ENCODE measurements around the gene TRIM74. TPM values are rescaled to one million over a fixed set of nuclear protein-coding genes. Genes with fewer than 3 reads are reported as not detected.
"Not testable (repeated sequence)": the region's sequence is repeated elsewhere in the genome, so short reads cannot be mapped to it uniquely, and the experiment has no call there.

TRIM74 gene
- total RNA-seq, 1 donor from 2014 or later = 1.0 TPM

DNA sequence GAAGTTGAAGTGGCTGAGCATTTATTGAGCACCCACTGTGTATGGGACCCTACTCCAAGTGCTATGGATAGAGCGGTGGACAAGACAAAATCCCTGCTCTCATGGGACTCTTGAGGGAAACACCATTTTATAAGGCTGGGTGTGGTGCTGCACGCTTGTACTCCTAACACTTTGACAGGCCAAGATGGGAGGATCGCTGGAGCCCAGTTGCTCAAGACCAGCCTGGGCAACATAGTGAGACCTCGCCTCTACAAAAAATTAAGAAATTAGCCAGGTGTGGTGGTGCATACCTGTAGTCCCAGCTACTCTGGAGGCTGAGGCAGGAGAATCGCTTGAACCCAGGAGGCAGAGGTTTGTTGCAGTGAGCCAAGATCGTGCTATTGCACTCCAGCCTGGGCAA, 41.5 kb downstream of the TRIM74 start:
- not testable (repeated sequence) for H3K27me3 Mint-ChIP-seq (ENCODE audit: unreplicated experiment); H3K27ac Mint-ChIP-seq (ENCODE audit: unreplicated experiment); DNase-seq (ENCODE audit: low spot score); H3K9me3 Mint-ChIP-seq (ENCODE audit: unreplicated experiment)
- Mint-ChIP-seq H3K4me3 (ENCODE audit: unreplicated experiment) (peak overlapping the region; percentile 66), H3K4me1 (ENCODE audit: unreplicated experiment) (peaks cover 11% of the 10 kb centered on the region), H3K36me3 (ENCODE audit: low read depth, unreplicated experiment) (peaks cover 40% of the 10 kb centered on the region)

DNA sequence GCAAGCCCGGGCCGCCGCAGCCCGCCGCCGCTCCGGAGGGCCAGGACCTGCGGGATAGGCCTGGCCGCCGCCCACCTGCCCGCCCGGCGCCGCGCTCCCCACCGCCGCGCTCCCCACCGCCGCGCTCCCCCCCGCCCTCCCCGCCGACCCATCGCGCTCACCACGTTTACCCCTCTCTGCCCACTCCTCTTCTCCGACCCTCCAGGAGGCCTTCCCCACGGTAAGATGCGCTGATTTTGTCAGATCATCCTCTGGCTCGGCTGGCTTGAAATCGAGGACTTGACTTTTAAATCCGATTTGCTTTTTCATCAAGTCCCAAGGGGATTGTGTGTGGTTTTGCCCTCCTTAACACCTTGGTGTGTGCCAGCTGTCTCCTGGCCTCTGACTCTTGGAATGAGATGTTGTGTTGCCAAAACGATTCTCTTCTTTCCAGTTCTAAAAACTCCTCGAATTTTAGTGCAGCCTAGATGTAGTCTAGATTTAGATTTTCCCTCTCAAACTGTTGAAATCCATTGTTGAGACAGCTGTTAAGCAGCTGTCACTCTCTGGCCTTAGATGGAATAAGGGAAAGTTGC, 43.6 kb downstream of the TRIM74 start:
- no peak for DNase-seq (ENCODE audit: low spot score)
- Mint-ChIP-seq H3K9me3 (ENCODE audit: unreplicated experiment) (no peaks in the 10 kb centered on the region), H3K27me3 (ENCODE audit: unreplicated experiment) (peaks cover 10% of the 10 kb centered on the region), H3K4me3 (ENCODE audit: unreplicated experiment) (peak overlapping the region; percentile 96), H3K4me1 (ENCODE audit: unreplicated experiment) (peaks cover 11% of the 10 kb centered on the region), H3K27ac (ENCODE audit: unreplicated experiment) (peak overlapping the region; percentile 93), H3K36me3 (ENCODE audit: low read depth, unreplicated experiment) (peaks cover 37% of the 10 kb centered on the region)
- TF ChIP-seq, protein P1, sequence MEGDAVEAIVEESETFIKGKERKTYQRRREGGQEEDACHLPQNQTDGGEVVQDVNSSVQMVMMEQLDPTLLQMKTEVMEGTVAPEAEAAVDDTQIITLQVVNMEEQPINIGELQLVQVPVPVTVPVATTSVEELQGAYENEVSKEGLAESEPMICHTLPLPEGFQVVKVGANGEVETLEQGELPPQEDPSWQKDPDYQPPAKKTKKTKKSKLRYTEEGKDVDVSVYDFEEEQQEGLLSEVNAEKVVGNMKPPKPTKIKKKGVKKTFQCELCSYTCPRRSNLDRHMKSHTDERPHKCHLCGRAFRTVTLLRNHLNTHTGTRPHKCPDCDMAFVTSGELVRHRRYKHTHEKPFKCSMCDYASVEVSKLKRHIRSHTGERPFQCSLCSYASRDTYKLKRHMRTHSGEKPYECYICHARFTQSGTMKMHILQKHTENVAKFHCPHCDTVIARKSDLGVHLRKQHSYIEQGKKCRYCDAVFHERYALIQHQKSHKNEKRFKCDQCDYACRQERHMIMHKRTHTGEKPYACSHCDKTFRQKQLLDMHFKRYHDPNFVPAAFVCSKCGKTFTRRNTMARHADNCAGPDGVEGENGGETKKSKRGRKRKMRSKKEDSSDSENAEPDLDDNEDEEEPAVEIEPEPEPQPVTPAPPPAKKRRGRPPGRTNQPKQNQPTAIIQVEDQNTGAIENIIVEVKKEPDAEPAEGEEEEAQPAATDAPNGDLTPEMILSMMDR (IDR thresholded peaks at IDR 0.05; ENCODE audit: unreplicated experiment) = no peak

DNA sequence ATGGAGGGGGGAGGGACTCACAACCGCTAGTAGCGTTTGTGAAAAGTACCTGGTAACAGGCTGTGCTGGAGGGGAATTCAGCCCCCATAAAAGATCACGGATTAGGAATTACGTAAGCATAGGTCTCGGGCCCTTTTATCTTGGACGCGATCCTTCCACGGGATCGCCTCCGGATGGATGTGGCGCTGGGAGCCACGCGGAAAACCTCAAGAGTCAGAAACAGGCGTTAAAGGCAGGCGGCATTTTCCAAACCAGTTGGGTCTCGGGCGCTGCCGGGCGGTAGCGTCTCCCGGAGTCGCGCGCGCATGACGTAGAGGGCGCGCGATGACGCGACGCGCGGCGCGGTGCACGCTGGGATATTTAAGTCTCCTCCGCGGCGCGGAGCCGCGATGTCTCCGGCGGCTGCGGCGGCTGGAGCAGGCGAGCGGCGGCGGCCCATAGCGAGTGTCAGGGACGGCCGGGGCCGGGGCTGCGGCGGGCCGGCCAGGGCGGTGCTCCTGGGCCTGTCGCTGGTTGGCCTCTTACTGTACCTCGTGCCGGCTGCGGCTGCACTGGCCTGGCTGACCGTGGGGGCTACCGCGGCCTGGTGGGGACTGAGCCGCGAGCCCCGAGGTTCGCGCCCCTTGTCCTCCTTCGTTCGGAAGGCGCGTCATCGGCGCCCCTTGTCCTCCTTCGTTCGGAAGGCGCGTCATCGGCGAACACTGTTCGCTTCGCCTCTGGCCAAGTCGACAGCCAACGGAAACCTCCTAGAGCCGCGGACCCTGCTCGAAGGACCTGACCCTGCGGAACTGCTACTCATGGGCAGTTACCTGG, 44.3 kb downstream of the TRIM74 start, which contains the start of gene POM121:
Gene POM121 (plus strand): TSS at position 363 of the 813 bp plus-strand sequence. CDS start 27 bp downstream, at position 390.
- peak within 1 kb of the TSS; percentile 100 for H3K4me3 Mint-ChIP-seq (ENCODE audit: unreplicated experiment)
- no peaks in the 10 kb centered on the region for H3K9me3 Mint-ChIP-seq (ENCODE audit: unreplicated experiment)
- peaks cover 10% of the 10 kb centered on the region for H3K27me3 Mint-ChIP-seq (ENCODE audit: unreplicated experiment)
- TF ChIP-seq, protein P1 (IDR thresholded peaks at IDR 0.05; ENCODE audit: unreplicated experiment) = no peak
- peak; percentile 85 for DNase-seq (ENCODE audit: low spot score)
- peaks cover 32% of the 10 kb centered on the region for H3K36me3 Mint-ChIP-seq (ENCODE audit: low read depth, unreplicated experiment)
- peaks cover 11% of the 10 kb centered on the region for H3K4me1 Mint-ChIP-seq (ENCODE audit: unreplicated experiment)
- peak within 1 kb of the TSS; percentile 99 for H3K27ac Mint-ChIP-seq (ENCODE audit: unreplicated experiment)

DNA sequence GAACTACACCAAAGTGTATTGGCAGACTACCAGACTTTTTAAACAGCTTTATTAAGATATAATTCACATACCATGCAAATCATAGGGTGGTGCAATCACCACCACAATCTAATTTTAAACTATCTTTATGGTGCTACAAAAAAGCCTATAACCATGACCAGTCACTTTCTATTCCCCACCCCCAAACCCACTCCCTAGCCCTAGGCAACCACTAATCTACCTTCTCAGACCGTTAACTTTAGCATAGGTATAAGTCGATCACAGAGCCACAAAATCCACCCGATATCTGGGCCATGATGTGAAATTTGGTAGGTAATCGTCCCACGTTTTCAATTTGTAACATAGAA, 44.9 kb downstream of the TRIM74 start:
- peak overlapping the region; percentile 99 for H3K27ac Mint-ChIP-seq (ENCODE audit: unreplicated experiment)
- H3K36me3 Mint-ChIP-seq (ENCODE audit: low read depth, unreplicated experiment) = peaks cover 31% of the 10 kb centered on the region
- no peaks in the 10 kb centered on the region for H3K9me3 Mint-ChIP-seq (ENCODE audit: unreplicated experiment)
- DNase-seq (ENCODE audit: low spot score) = no peak
- TF ChIP-seq, protein P1 (IDR thresholded peaks at IDR 0.05; ENCODE audit: unreplicated experiment) = no peak
- H3K4me1 Mint-ChIP-seq (ENCODE audit: unreplicated experiment) = peaks cover 11% of the 10 kb centered on the region
- peak overlapping the region; percentile 100 for H3K4me3 Mint-ChIP-seq (ENCODE audit: unreplicated experiment)
- peaks cover 10% of the 10 kb centered on the region for H3K27me3 Mint-ChIP-seq (ENCODE audit: unreplicated experiment)

DNA sequence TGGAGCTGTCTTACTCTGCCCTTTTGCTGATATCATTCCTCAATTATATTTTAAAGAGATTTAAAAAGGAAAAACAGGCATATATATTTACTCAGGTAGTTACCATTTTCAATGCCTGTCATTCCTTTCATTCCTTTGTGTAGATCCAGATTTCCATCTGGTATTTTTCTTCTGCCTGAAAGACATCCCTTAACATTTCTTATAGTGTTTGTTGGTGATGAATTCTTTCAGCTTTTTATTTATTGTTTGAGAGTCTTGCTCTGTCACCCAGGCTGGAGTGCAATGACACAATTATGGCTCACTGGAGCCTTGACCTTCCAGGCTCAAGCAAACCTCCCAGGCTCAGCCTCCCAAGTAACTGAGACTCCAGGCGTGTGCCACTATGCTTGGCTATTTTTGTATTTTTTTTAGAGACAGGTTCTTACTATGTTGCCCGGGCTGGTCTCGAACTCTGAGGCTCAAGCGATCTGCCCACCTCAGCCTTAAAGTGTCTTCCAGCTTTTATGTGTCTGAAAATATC, 50.0 kb downstream of the TRIM74 start:
- H3K27ac Mint-ChIP-seq (ENCODE audit: unreplicated experiment) = no peak overlapping the region
- H3K4me3 Mint-ChIP-seq (ENCODE audit: unreplicated experiment) = no peak overlapping the region
- no peak for DNase-seq (ENCODE audit: low spot score)
- no peaks in the 10 kb centered on the region for H3K4me1 Mint-ChIP-seq (ENCODE audit: unreplicated experiment)
- no peaks in the 10 kb centered on the region for H3K9me3 Mint-ChIP-seq (ENCODE audit: unreplicated experiment)
- no peaks in the 10 kb centered on the region for H3K27me3 Mint-ChIP-seq (ENCODE audit: unreplicated experiment)
- peaks cover 13% of the 10 kb centered on the region for H3K36me3 Mint-ChIP-seq (ENCODE audit: low read depth, unreplicated experiment)
- TF ChIP-seq, protein P1 (IDR thresholded peaks at IDR 0.05; ENCODE audit: unreplicated experiment) = no peak

Data from endothelial cell (in vitro differentiated cells).